NCI-H1105 treated with DMSO at 0.1 percent for 48 hours (cell line): ENCODE measurements around the gene WWC1.

Experiments
- DNase-seq: peaks from one replicate; lab custom pipeline; 2025; lab: John Stamatoyannopoulos, UW

WWC1 gene

GRCh38 chr5:168443950-168444700 is 152.7 kb downstream of the WWC1 start:
- DNase-seq: no peak

- DNase-seq: no peak
Observed at GRCh38 chr5:168446983-168447619, 155.7 kb downstream of the WWC1 start.

GRCh38 chr5:168447808-168448207 is 156.4 kb downstream of the WWC1 start:
- no peak for DNase-seq

GRCh38 chr5:168449166-168449565 is 157.7 kb downstream of the WWC1 start:
- DNase-seq: no peak

- DNase-seq: no peak
Observed at GRCh38 chr5:168451565-168451964, 160.1 kb downstream of the WWC1 start.

GRCh38 chr5:168455201-168455600 is 163.8 kb downstream of the WWC1 start:
- no peak for DNase-seq

GRCh38 chr5:168457542-168457941 is 166.1 kb downstream of the WWC1 start:
- no peak for DNase-seq

GRCh38 chr5:168460606-168461005 is 169.2 kb downstream of the WWC1 start:
- DNase-seq: no peak

GRCh38 chr5:168463081-168463480 is 171.6 kb downstream of the WWC1 start:
- DNase-seq: no peak

- no peak for DNase-seq
Observed at GRCh38 chr5:168464214-168464613, 172.8 kb downstream of the WWC1 start.

GRCh38 chr5:168464641-168465040 is 173.2 kb downstream of the WWC1 start:
- DNase-seq: no peak

- peak; percentile 8 for DNase-seq
Observed at GRCh38 chr5:168467755-168468330, 176.4 kb downstream of the WWC1 start.

- no peak for DNase-seq
Observed at GRCh38 chr5:168468836-168469235, 177.4 kb downstream of the WWC1 start.

- no peak for DNase-seq
Observed at GRCh38 chr5:168469816-168470215, 178.4 kb downstream of the WWC1 start.

GRCh38 chr5:168471785-168472184 is 180.3 kb downstream of the WWC1 start:
- no peak for DNase-seq

- no peak for DNase-seq
Observed at GRCh38 chr5:168472329-168472728, 180.9 kb downstream of the WWC1 start.

- no peak for DNase-seq
Observed at GRCh38 chr5:168474319-168474718, 182.9 kb downstream of the WWC1 start.

GRCh38 chr5:168477060-168477459 is 185.6 kb downstream of the WWC1 start:
- DNase-seq: no peak

- DNase-seq: no peak
Observed at GRCh38 chr5:168479166-168479565, 187.7 kb downstream of the WWC1 start.

GRCh38 chr5:168480601-168481000 is 189.2 kb downstream of the WWC1 start:
- DNase-seq: no peak

GRCh38 chr5:168481330-168481788 is 189.9 kb downstream of the WWC1 start:
- DNase-seq: no peak

GRCh38 chr5:168482361-168482760 is 190.9 kb downstream of the WWC1 start:
- no peak for DNase-seq
